Trophoblast cell (in vitro differentiated cells and primary cell): ENCODE measurements around the gene PXDC1.

Experiments
- DNase-seq, 2 donors: peaks; one replicate each; pipeline ENCODE4 v3.0.0-alpha.2; 2016
- H2AFZ ChIP-seq: 2 replicates; pipeline ENCODE4 v1.6.1; 2013; ENCODE audit warnings: low read length, moderate library complexity, mild to moderate bottlenecking; ENCODE audit not compliant: insufficient read depth, poor library complexity
- H2AK5ac ChIP-seq: 2 replicates; pipeline ENCODE4 v1.6.1; 2013; ENCODE audit warnings: mild to moderate bottlenecking, low read length
- H2BK120ac ChIP-seq: 2 replicates; pipeline ENCODE4 v1.6.1; 2013; ENCODE audit warnings: low read length, mild to moderate bottlenecking, moderate library complexity; ENCODE audit not compliant: insufficient read depth, poor library complexity
- H2BK12ac ChIP-seq: 2 replicates; pipeline ENCODE4 v1.6.1; 2013; ENCODE audit warnings: mild to moderate bottlenecking, low read length, moderate library complexity
- H2BK5ac ChIP-seq: 2 replicates; pipeline ENCODE4 v1.6.1; 2013; ENCODE audit warnings: low read length, low read depth, moderate library complexity, mild to moderate bottlenecking; ENCODE audit not compliant: poor library complexity
- H3K14ac ChIP-seq: 2 replicates; pipeline ENCODE4 v1.6.1; 2013; ENCODE audit warnings: mild to moderate bottlenecking, low read length
- H3K18ac ChIP-seq: 2 replicates; pipeline ENCODE4 v1.6.1; 2013; ENCODE audit warnings: mild to moderate bottlenecking, low read length
- H3K23ac ChIP-seq: 2 replicates; pipeline ENCODE4 v1.6.1; 2013; ENCODE audit warnings: low read length
- H3K27ac ChIP-seq: 2 replicates; pipeline ENCODE4 v1.5.1; 2013; ENCODE audit warnings: low read depth, mild to moderate bottlenecking, inconsistent platforms, low read length, moderate library complexity
- H3K27me3 ChIP-seq: 2 replicates; pipeline ENCODE4 v1.6.1; 2013; ENCODE audit warnings: inconsistent platforms, mild to moderate bottlenecking, low read length, moderate library complexity; ENCODE audit not compliant: insufficient read depth
- H3K36me3 ChIP-seq, 2 experiments: 1 replicate in 1 of 2; 2 replicates in 1 of 2; pipeline ENCODE4 v1.6.1; 2013; ENCODE audit warnings: low read length in 2 of 2, mild to moderate bottlenecking in 2 of 2, moderate library complexity in 1 of 2; ENCODE audit not compliant: insufficient read depth in 2 of 2, control insufficient read depth in 1 of 2
- H3K4ac ChIP-seq: 2 replicates; pipeline ENCODE4 v1.6.1; 2013; ENCODE audit warnings: low read depth, mild to moderate bottlenecking, low read length, moderate library complexity
- H3K4me1 ChIP-seq, 2 experiments: 1 replicate in 1 of 2; 2 replicates in 1 of 2; pipeline ENCODE4 v1.6.1; 2013; ENCODE audit warnings: low read length in 2 of 2, mild to moderate bottlenecking in 2 of 2, moderate library complexity in 1 of 2; ENCODE audit not compliant: insufficient read depth in 2 of 2, control insufficient read depth in 1 of 2
- H3K4me2 ChIP-seq: 2 replicates; pipeline ENCODE4 v1.6.1; 2013; ENCODE audit warnings: inconsistent platforms, mild to moderate bottlenecking, low read length, moderate library complexity
- H3K4me3 ChIP-seq: 2 replicates; pipeline ENCODE4 v1.5.1; 2013; ENCODE audit warnings: mild to moderate bottlenecking, low read depth, low read length, inconsistent platforms
- H3K79me1 ChIP-seq: one replicate; pipeline ENCODE4 v1.6.1; 2013; ENCODE audit warnings: low read length
- H3K79me2 ChIP-seq: 2 replicates; pipeline ENCODE4 v1.6.1; 2013; ENCODE audit warnings: low read length, mild to moderate bottlenecking; ENCODE audit not compliant: control insufficient read depth, insufficient read depth, poor library complexity
- H3K9ac ChIP-seq: 2 replicates; pipeline ENCODE4 v1.6.1; 2013; ENCODE audit warnings: mild to moderate bottlenecking, low read length
- H3K9me3 ChIP-seq: 2 replicates; pipeline ENCODE4 v1.6.1; 2013; ENCODE audit warnings: low read depth, mild to moderate bottlenecking, control low read depth, inconsistent platforms, low read length; ENCODE audit not compliant: insufficient read depth
- H4K12ac ChIP-seq: 2 replicates; pipeline ENCODE4 v1.6.1; 2013; ENCODE audit warnings: low read depth, mild to moderate bottlenecking, low read length, moderate library complexity
- H4K8ac ChIP-seq: 2 replicates; pipeline ENCODE4 v1.6.1; 2013; ENCODE audit warnings: low read depth, mild to moderate bottlenecking, low read length, moderate library complexity
- H4K91ac ChIP-seq: one replicate; pipeline ENCODE4 v1.6.1; 2013; ENCODE audit warnings: low read depth, mild to moderate bottlenecking, low read length, moderate library complexity
- WGBS: extraction: QIAGEN DNeasy Blood & Tissue Kit; methylation state at CpG from one replicate; pipeline ENCODE4 v1.1.7; 2013; ENCODE audit warnings: missing lambda C conversion rate; ENCODE audit not compliant: insufficient read length, insufficient coverage; ENCODE audit errors: extremely low coverage; 5-methylcytosine and 5-hydroxymethylcytosine counted together

PXDC1 gene

DNA sequence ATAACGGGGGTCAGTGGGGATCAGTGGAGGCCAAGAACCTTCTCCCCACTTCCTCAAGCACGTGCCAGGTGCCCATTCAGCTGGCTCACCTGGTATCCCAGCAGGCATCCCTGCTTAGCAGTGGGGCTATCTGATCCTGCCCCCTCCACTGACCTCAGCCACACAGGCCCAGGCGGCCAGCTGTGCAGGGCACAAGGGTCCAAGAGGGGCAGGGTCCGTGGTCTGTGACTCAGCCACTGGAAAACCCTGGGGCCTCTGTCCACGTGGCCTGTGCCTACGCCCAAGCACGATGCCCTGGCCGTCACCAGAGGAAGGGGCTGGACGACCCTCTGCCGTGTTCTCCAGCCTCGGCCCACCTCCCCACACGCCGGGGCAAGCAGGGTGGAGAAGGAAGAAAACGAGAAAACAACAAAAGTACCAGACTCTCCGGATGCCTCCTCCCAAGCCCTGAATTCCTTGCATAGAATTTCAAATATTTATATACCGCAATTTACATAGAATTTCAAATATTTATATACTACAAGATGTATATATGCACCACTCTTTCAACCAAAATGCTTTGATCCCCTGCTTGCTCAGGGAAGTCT is 12.1 kb downstream of the PXDC1 start:
- DNase-seq = no peak
- H3K4me3 ChIP-seq = no peak overlapping the region
- peaks cover 3% of the 10 kb centered on the region for H3K79me2 ChIP-seq
- H3K4me2 ChIP-seq = no peak overlapping the region
- H3K4ac ChIP-seq = peak overlapping the region; percentile 24
- H3K18ac ChIP-seq = peak overlapping the region; percentile 7
- no peak overlapping the region for H3K23ac ChIP-seq
- H3K9ac ChIP-seq = no peak overlapping the region
- H2BK5ac ChIP-seq = no peak overlapping the region
- no peak overlapping the region for H2BK120ac ChIP-seq
- H4K8ac ChIP-seq = no peak overlapping the region
- H3K4me1 ChIP-seq = peaks cover 0 to 2% of the 10 kb centered on the region in 2 experiments
- H2AK5ac ChIP-seq = no peak overlapping the region
- H2AFZ ChIP-seq = no peak overlapping the region
- no peaks in the 10 kb centered on the region for H3K27me3 ChIP-seq
- no peak overlapping the region for H2BK12ac ChIP-seq
- peaks cover 37 to 50% of the 10 kb centered on the region in 2 experiments for H3K36me3 ChIP-seq
- no peak overlapping the region for H3K14ac ChIP-seq
- H3K27ac ChIP-seq = no peak overlapping the region
- no peak overlapping the region for H4K91ac ChIP-seq
- H3K9me3 ChIP-seq = no peaks in the 10 kb centered on the region
- H4K12ac ChIP-seq = no peak overlapping the region
- no peaks in the 10 kb centered on the region for H3K79me1 ChIP-seq
- WGBS = no CpG with 5 or more reads among the region's 16 CpGs

- H3K4me1 ChIP-seq = no peaks in the 10 kb centered on the region
- H2BK120ac ChIP-seq = no peak overlapping the region
- no peak overlapping the region for H2AFZ ChIP-seq
- H3K9me3 ChIP-seq = no peaks in the 10 kb centered on the region
- no peak overlapping the region for H2BK12ac ChIP-seq
- peak overlapping the region; percentile 64 for H3K18ac ChIP-seq
- no peak overlapping the region for H3K4me2 ChIP-seq
- H3K9ac ChIP-seq = no peak overlapping the region
- H3K23ac ChIP-seq = no peak overlapping the region
- no peak for DNase-seq
- WGBS = no CpG with 5 or more reads among the region's 19 CpGs
- peaks cover 3% of the 10 kb centered on the region for H3K79me2 ChIP-seq
- H4K12ac ChIP-seq = no peak overlapping the region
- no peak overlapping the region for H3K14ac ChIP-seq
- H4K91ac ChIP-seq = no peak overlapping the region
- H2BK5ac ChIP-seq = no peak overlapping the region
- H3K27me3 ChIP-seq = no peaks in the 10 kb centered on the region
- H3K4ac ChIP-seq = no peak overlapping the region
- H3K36me3 ChIP-seq = peaks cover 45 to 58% of the 10 kb centered on the region in 2 experiments
- no peak overlapping the region for H3K27ac ChIP-seq
- no peak overlapping the region for H3K4me3 ChIP-seq
- H3K79me1 ChIP-seq = no peaks in the 10 kb centered on the region
- H4K8ac ChIP-seq = no peak overlapping the region
- H2AK5ac ChIP-seq = no peak overlapping the region
Measured at GRCh38 chr6:3738381-3739131, 13.0 kb downstream of the PXDC1 start.

GRCh38 chr6:3737831-3738210 is 13.7 kb downstream of the PXDC1 start:
- H4K12ac ChIP-seq = no peak overlapping the region
- peaks cover 51 to 66% of the 10 kb centered on the region in 2 experiments for H3K36me3 ChIP-seq
- DNase-seq = no peak
- H3K79me1 ChIP-seq = no peaks in the 10 kb centered on the region
- no peak overlapping the region for H3K4me2 ChIP-seq
- no peak overlapping the region for H4K8ac ChIP-seq
- no peak overlapping the region for H3K23ac ChIP-seq
- no peak overlapping the region for H3K4me3 ChIP-seq
- H2BK12ac ChIP-seq = no peak overlapping the region
- H3K9ac ChIP-seq = no peak overlapping the region
- no peaks in the 10 kb centered on the region for H3K4me1 ChIP-seq
- no peaks in the 10 kb centered on the region for H3K27me3 ChIP-seq
- no peak overlapping the region for H4K91ac ChIP-seq
- no peak overlapping the region for H2BK5ac ChIP-seq
- H2BK120ac ChIP-seq = no peak overlapping the region
- H3K27ac ChIP-seq = no peak overlapping the region
- H3K9me3 ChIP-seq = no peaks in the 10 kb centered on the region
- no peak overlapping the region for H3K14ac ChIP-seq
- WGBS = no CpG with 5 or more reads among the region's 12 CpGs
- no peak overlapping the region for H3K18ac ChIP-seq
- no peak overlapping the region for H3K4ac ChIP-seq
- peaks cover 3% of the 10 kb centered on the region for H3K79me2 ChIP-seq
- no peak overlapping the region for H2AK5ac ChIP-seq
- no peak overlapping the region for H2AFZ ChIP-seq

- Histone ChIP-seq H3K23ac (no peak overlapping the region), H3K14ac (no peak overlapping the region), H3K18ac (no peak overlapping the region), H3K4ac (no peak overlapping the region), H3K27ac (no peak overlapping the region), H3K4me1 (no peaks in the 10 kb centered on the region), H3K27me3 (no peaks in the 10 kb centered on the region), H4K91ac (no peak overlapping the region), H3K4me3 (no peak overlapping the region), H3K36me3 (peaks cover 53 to 66% of the 10 kb centered on the region in 2 experiments), H3K4me2 (no peak overlapping the region), H3K9me3 (no peaks in the 10 kb centered on the region), H2AK5ac (no peak overlapping the region), H3K9ac (no peak overlapping the region), H4K12ac (no peak overlapping the region), H2BK120ac (no peak overlapping the region), H4K8ac (no peak overlapping the region), H2BK12ac (no peak overlapping the region), H2AFZ (no peak overlapping the region), H3K79me2 (peaks cover 3% of the 10 kb centered on the region), H2BK5ac (no peak overlapping the region), H3K79me1 (no peaks in the 10 kb centered on the region)
- DNase-seq = no peak
- no CpG with 5 or more reads among the region's 25 CpGs for WGBS
Measured at GRCh38 chr6:3737149-3737830, 14.2 kb downstream of the PXDC1 start.
